GM10248 (cell line): ENCODE data around the gene HNRNPH2.

ENCODE experiments used
- CTCF ChIA-PET: fragments of 300-600 bp; sonication (Branson Sonifier 250); formaldehyde crosslinking; extraction: SDS; loops from one replicate; lab custom pipeline; 2021; ENCODE audit warnings: antibody characterized with exemption; lab: Yijun Ruan, JAX
- POLR2A ChIA-PET: fragments of 350-650 bp; sonication (Branson Sonifier 250); formaldehyde crosslinking; extraction: SDS; loops from one replicate; lab custom pipeline; 2020; ENCODE audit warnings: antibody characterized with exemption; lab: Yijun Ruan, JAX
- DNase-seq: peaks from one replicate; pipeline ENCODE4 v3.0.0; 2012; ENCODE audit errors: extremely low spot score
- CTCF ChIP-seq: IDR thresholded peaks from 2 replicates; pipeline ENCODE4 v1.5.1; 2012; ENCODE audit warnings: mild to moderate bottlenecking, low read depth; ENCODE audit errors: extremely low read depth, missing control alignments, control extremely low read depth

The HNRNPH2 gene

DNA sequence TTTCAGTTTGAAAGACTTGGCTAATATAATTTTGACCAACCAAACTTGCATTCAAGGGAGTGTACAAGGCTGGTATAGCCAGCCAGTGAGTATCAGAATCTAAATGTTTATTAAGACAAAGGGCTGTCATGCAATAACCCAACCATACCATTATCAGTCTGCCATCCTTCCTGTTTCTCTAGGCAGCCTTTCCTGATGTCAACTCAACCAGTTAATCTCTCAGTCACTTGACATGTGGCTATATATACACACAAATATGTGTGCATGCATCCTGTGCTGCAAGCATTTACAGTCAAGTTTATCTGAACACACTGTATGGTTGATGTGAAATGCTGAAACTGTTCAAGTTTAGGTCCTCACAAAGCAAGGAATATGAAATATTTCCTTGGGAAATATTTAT, 39.2 kb upstream of the HNRNPH2 start:
- ChIA-PET POLR2A (no interaction called here), CTCF (interaction anchor here (1.9 kb wide), 1 partner anchor 13 kb away, joined by 4 read pairs; no protein-coding TSS in a partner anchor)
- TF ChIP-seq CTCF = no peak
- DNase-seq = no peak

GRCh38 chrX:101369687-101370086, 38.3 kb upstream of the HNRNPH2 start:
- TF ChIP-seq CTCF = no peak
- ChIA-PET CTCF (interaction anchor here (1.9 kb wide), 1 partner anchor 13 kb away, joined by 4 read pairs; no protein-coding TSS in a partner anchor), POLR2A (no interaction called here)
- DNase-seq = no peak

GRCh38 chrX:101370888-101371504, 37.0 kb upstream of the HNRNPH2 start:
- ChIA-PET CTCF (no interaction called here), POLR2A (no interaction called here)
- DNase-seq = no peak
- TF ChIP-seq CTCF = no peak

DNA sequence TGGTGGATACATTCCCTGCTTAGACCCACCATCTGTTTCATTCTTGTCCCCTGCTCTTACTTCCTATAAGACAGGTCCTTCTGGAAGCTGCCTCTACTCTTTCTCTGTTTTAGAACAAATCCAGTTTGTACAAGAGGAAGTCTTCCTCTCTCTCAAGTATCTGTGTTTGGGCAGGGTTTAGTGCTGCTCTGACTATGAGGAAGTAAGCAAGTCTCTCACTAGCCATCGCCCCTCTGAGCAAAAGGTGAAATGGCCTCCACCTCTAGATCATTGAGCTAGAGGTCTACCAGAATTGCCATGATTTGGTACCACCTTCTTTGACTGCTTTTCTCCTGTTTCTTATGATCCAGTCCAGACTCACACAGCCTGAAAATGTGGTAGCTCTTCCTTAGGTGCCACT, 30.5 kb upstream of the HNRNPH2 start:
- POLR2A ChIA-PET = no interaction called here
- no peak for TF ChIP-seq CTCF
- no peak for DNase-seq
- CTCF ChIA-PET = interaction anchor here (1.1 to 1.9 kb wide), 3 partner anchors 8 to 13 kb away, joined by 3 to 9 read pairs (median 5); partner anchors contain the start of genes BTK and RPL36A

DNA sequence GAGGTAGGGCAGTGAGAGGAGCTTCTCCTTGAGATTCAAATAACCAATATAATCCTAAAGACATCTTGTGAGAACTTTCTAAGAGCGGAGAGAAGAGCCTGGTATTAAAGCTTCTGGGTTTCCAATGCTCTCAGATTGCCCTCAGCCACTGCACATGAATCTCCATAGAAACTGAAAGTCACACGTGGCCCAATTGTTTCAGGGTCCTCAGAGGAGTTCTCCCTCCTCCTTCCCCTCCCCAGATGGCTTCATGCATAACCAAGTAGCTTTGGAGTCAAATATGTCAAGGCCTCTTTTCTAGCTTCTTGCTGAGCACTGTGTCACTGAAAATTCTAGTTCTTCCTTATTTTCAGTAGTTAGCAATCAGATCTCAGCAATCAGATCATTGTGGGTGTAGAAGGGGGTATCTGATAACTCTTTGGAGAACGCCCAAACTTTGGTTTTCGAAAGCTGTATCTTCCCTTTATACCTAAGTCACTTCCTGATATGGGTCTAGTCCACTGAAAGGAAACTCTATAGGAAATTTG, 24.3 kb upstream of the HNRNPH2 start:
- DNase-seq = peak; percentile 52
- no peak for TF ChIP-seq CTCF
- ChIA-PET CTCF (interaction anchor here (0.8 kb wide), 1 partner anchor 31 kb away, joined by 3 read pairs; no protein-coding TSS in a partner anchor), POLR2A (interaction anchor here (0.7 to 1.2 kb wide), 4 partner anchors 11 to 35 kb away, joined by 3 to 4 read pairs (median 3); partner anchors contain the start of gene TIMM8A)

DNA sequence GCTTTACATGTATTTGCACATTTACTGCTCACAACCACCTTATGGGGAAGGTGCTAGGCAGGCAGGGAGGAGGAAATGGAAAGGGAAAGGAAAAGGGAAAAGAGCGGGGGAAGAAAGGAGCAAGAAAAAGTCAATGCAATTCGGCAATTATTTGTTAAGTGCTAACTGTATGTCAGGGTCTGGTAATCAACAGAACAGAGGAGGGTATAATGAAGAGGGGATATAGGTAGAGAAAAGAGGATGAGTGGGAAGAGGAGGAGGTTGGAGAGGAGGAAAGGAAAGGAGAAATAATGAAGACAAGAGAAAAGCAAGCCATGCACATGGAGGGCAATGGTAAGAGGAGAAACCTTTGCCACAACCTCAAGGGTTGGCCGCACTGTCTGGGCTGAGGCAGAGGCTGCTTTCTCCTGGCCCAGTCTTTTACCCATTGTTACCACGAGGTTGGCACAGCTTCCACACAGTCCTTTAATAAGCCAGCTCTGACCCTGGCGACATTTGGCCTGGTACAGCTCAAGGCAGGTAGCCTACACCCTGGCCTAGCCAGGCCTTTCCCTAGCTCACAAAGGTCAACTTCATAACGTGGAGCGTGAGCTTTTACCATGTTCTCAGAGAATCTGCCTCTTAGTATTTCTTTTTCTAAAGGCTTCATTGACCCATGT, 22.9 kb upstream of the HNRNPH2 start:
- ChIA-PET POLR2A (no interaction called here), CTCF (interaction anchor here (1.0 to 1.6 kb wide), 4 partner anchors 8 to 36 kb away, joined by 3 to 4 read pairs (median 4); partner anchors contain the start of gene TIMM8A)
- DNase-seq = no peak
- no peak for TF ChIP-seq CTCF
